Kidney (tissue), 14 donors: Measurements from ENCODE around the gene FGF8. TPM values are rescaled to one million over a fixed set of nuclear protein-coding genes. Genes with fewer than 3 reads are reported as not detected.

ENCODE experiments used
- DNase-seq, 5 donors: peaks; one replicate each; pipeline ENCODE4 v3.0.0-alpha.2; 2013 to 2020
- FAIRE-seq: peaks from 2 replicates; lab custom pipeline; 2012; peaks lifted over from hg19 to GRCh38; lab: Jason Lieb, UNC
- H3K27ac ChIP-seq, 2 donors: one replicate each; pipeline ENCODE4 v1.7.0; 2013; ENCODE audit warnings: low read depth in 2 of 2, low read length in 2 of 2, inconsistent platforms in 1 of 2
- H3K27me3 ChIP-seq: one replicate; pipeline ENCODE4 v1.7.1; 2013; ENCODE audit warnings: low read length, inconsistent platforms; ENCODE audit not compliant: control insufficient read depth, insufficient read depth
- H3K36me3 ChIP-seq, 3 donors: one replicate each; pipeline versions ENCODE4 v1.7.0 to v1.7.1; 2013; ENCODE audit warnings: low read length in 3 of 3, control low read depth in 1 of 3, inconsistent platforms in 1 of 3; ENCODE audit not compliant: insufficient read depth in 3 of 3, control insufficient read depth in 2 of 3
- H3K4me1 ChIP-seq, 3 donors: one replicate each; pipeline versions ENCODE4 v1.7.0 to v1.7.1; 2013; ENCODE audit warnings: low read length in 3 of 3, inconsistent platforms in 1 of 3, low read depth in 1 of 3; ENCODE audit not compliant: control insufficient read depth in 2 of 3, insufficient read depth in 2 of 3
- H3K4me3 ChIP-seq, 3 donors: one replicate each; pipeline versions ENCODE4 v1.7.0 to v1.8.1; 2013; ENCODE audit warnings: low read length in 3 of 3, control low read depth in 1 of 3, inconsistent platforms in 1 of 3
- H3K9ac ChIP-seq, 3 donors: one replicate each; pipeline versions ENCODE4 v1.7.0 to v1.7.1; 2013; ENCODE audit warnings: low read length in 3 of 3, control low read depth in 1 of 3, inconsistent platforms in 1 of 3
- H3K9me3 ChIP-seq, 3 donors: one replicate each; pipeline versions ENCODE4 v1.7.0 to v1.7.1; 2013; ENCODE audit warnings: low read length in 3 of 3, control low read depth in 1 of 3, inconsistent platforms in 1 of 3; ENCODE audit not compliant: control insufficient read depth in 2 of 3, insufficient read depth in 1 of 3
- CTCF ChIP-seq: IDR thresholded peaks from 3 replicates; pipeline ENCODE4 v1.5.1; 2012; ENCODE audit warnings: mild to moderate bottlenecking, moderate library complexity, borderline replicate concordance; ENCODE audit not compliant: insufficient read depth; ENCODE audit errors: extremely low read depth
- intact Hi-C: fragments of 100-400 bp; cut with DNase I; formaldehyde crosslinking; loops from one replicate; pipeline ENCODE4 v1.11.1; 2022
- polyA plus RNA-seq: library from polyadenylated mRNA; stranded (reverse); fragments of 350-450 nt; fragmentation: Illumina TruSeq; extraction: RNeasy Lipid Tissue Mini Kit (QIAGEN cat#74804); gene quantifications from one replicate; pipeline ENCODE4 v1.2.3, GENCODE V29; 2014; ENCODE audit warnings: low read depth, low replicate concordance; ENCODE audit not compliant: insufficient read depth
- total RNA-seq: library from RNA; stranded (reverse); fragmentation: NEBNext Ultra II Directional; extraction: Animal tissue kit (Norgen Biotek cat#: 25700); gene quantifications from one replicate; pipeline ENCODE4 v1.2.1, GENCODE V29; 2021
- donor health status: control.
- donor health status: control.
- donor health status: control.
- donor health status: control.
- donor health status: control.
- donor health status: DM: yes; HTN: yes; CAD: no.
- donor health status: Normal renal cell carcinoma (clear cell type).

Gene FGF8
- total and polyA plus RNA-seq, 2 donors from 2014 or later, result not detected

DNA sequence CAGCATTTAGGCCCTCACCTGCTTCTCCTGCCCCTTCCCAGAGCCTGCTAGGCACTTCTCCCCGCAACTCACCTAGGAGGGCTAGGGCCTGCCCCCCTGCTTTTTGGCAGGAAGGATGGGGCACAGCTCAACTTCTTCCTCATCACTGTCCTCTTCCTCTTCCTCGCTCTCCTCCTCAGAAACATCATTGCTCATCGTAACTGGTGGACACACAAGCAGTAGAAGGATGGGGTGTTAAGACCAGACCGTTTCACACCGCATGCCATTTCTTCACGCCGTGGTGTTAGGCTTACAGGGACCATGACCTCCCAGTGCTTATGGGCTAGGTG is 5.7 kb upstream of the FGF8 start:
- peaks cover 0 to 30% (median 4%) of the 10 kb centered on the region in 3 donors for H3K4me1 ChIP-seq
- H3K4me3 ChIP-seq, result no peak overlapping the region
- H3K36me3 ChIP-seq, result peaks cover 7 to 16% (median 11%) of the 10 kb centered on the region in 3 donors
- FAIRE-seq (no peak), DNase-seq (no peak)
- TF ChIP-seq CTCF, result no peak
- H3K9me3 ChIP-seq, result no peaks in the 10 kb centered on the region
- intact Hi-C loops, result no loop called here
- H3K27ac ChIP-seq, result no peak overlapping the region
- H3K27me3 ChIP-seq, result peaks cover 19% of the 10 kb centered on the region
- no peak overlapping the region for H3K9ac ChIP-seq

GRCh38 chr10:101780818-101781654 is 5.1 kb upstream of the FGF8 start:
- peak in 4 of 5 donors; percentile 70 to 83 (median 78) for DNase-seq
- Histone ChIP-seq H3K9ac (no peak overlapping the region), H3K27ac (no peak overlapping the region), H3K27me3 (peaks cover 19% of the 10 kb centered on the region), H3K4me1 (peaks cover 0 to 30% (median 4%) of the 10 kb centered on the region in 3 donors), H3K9me3 (no peaks in the 10 kb centered on the region), H3K36me3 (peaks cover 5 to 12% (median 8%) of the 10 kb centered on the region in 3 donors), H3K4me3 (no peak overlapping the region)
- no peak for FAIRE-seq
- intact Hi-C loops, result no loop called here
- TF ChIP-seq CTCF, result peak; percentile 89

GRCh38 chr10:101780187-101780817 is 4.4 kb upstream of the FGF8 start:
- H3K27me3 ChIP-seq, result peaks cover 19% of the 10 kb centered on the region

More at GRCh38 chr10:101780187-101780817, 4.4 kb upstream of the FGF8 start:
- H3K9me3 ChIP-seq, result no peaks in the 10 kb centered on the region
- no peak for TF ChIP-seq CTCF
- peak overlapping the region in 1 of 3 donors; percentile 35 for H3K9ac ChIP-seq
- DNase-seq (peak in 4 of 5 donors; percentile 25 to 77 (median 52)), FAIRE-seq (no peak)
- H3K27ac ChIP-seq, result no peak overlapping the region
- peaks cover 0 to 4% (median 4%) of the 10 kb centered on the region in 3 donors for H3K36me3 ChIP-seq
- H3K4me1 ChIP-seq, result peaks cover 0 to 31% (median 4%) of the 10 kb centered on the region in 3 donors
- peak overlapping the region in 1 of 3 donors; percentile 53 for H3K4me3 ChIP-seq
- intact Hi-C loops, result no loop called here
